IMR-90 (cell line): Measurements from ENCODE around the gene PNMA8A. TPM values are rescaled to one million over a fixed set of nuclear protein-coding genes. Genes with fewer than 3 reads are reported as not detected.

Experiments used
- ATAC-seq: fragments of 200-7000 bp; cut with Tn5 transposase; 2 replicates; pipeline ENCODE4 v1.9.1; 2020; ENCODE audit warnings: low read depth, mild to moderate bottlenecking, moderate library complexity
- BruUV-seq: library from RNA; stranded (reverse); fragments of 400-500 nt; replicated peaks from 2 replicates; lab custom pipeline; 2021; lab: Mats Ljungman, UMichigan
- CTCF ChIA-PET: fragments of 300-600 bp; formaldehyde crosslinking; extraction: SDS; loops from one replicate; lab custom pipeline; 2021; ENCODE audit warnings: antibody characterized with exemption; lab: Yijun Ruan, JAX
- POLR2A ChIA-PET: fragments of 300-600 bp; sonication (Branson Sonifier 250); formaldehyde crosslinking; loops from one replicate; lab custom pipeline; 2022; ENCODE audit warnings: antibody characterized with exemption; ENCODE audit not compliant: unreplicated experiment; lab: Charles Lee
- DNase-seq: peaks from one replicate; pipeline ENCODE4 v3.0.0; 2013
- H2AFZ ChIP-seq: replicated peaks from 2 replicates; pipeline ENCODE3; 2013; ENCODE audit warnings: low read length, mild to moderate bottlenecking; ENCODE audit not compliant: poor library complexity
- H2AK5ac ChIP-seq: 2 replicates; pipeline ENCODE4 v1.6.1; 2013; ENCODE audit warnings: low read depth, low read length, inconsistent platforms
- H2AK9ac ChIP-seq: replicated peaks from 2 replicates; pipeline ENCODE3; 2013; ENCODE audit warnings: mild to moderate bottlenecking, low read depth, low read length, moderate library complexity; ENCODE audit not compliant: poor library complexity
- H2BK120ac ChIP-seq: 2 replicates; pipeline ENCODE4 v1.6.1; 2013; ENCODE audit warnings: low read depth, low read length, inconsistent platforms
- H2BK15ac ChIP-seq: 3 replicates; pipeline ENCODE4 v1.6.1; 2013; ENCODE audit warnings: low read depth, low read length, inconsistent platforms
- H2BK20ac ChIP-seq: 2 replicates; pipeline ENCODE4 v1.6.1; 2013; ENCODE audit warnings: low read depth, mild to moderate bottlenecking, inconsistent platforms, low read length, moderate library complexity
- H2BK5ac ChIP-seq: 2 replicates; pipeline ENCODE4 v1.6.1; 2013; ENCODE audit warnings: mild to moderate bottlenecking, low read depth, low read length, inconsistent platforms; ENCODE audit not compliant: poor library complexity, severe bottlenecking
- H3K14ac ChIP-seq: replicated peaks from 2 replicates; pipeline ENCODE4 v1.6.1; 2013; ENCODE audit warnings: low read depth, low read length, inconsistent platforms
- H3K18ac ChIP-seq: 2 replicates; pipeline ENCODE4 v1.6.1; 2013; ENCODE audit warnings: low read depth, low read length, control low read depth
- H3K23ac ChIP-seq: 2 replicates; pipeline ENCODE4 v1.6.1; 2013; ENCODE audit warnings: low read depth, low read length, inconsistent platforms
- H3K27ac ChIP-seq: 2 replicates; pipeline ENCODE4 v1.5.1; 2013; ENCODE audit warnings: mild to moderate bottlenecking, control low read depth, low read length; ENCODE audit not compliant: insufficient read depth
- H3K27me3 ChIP-seq: 2 replicates; pipeline ENCODE4 v1.6.1; 2013; ENCODE audit warnings: low read length; ENCODE audit not compliant: control insufficient read depth, insufficient read depth
- H3K36me3 ChIP-seq: 2 replicates; pipeline ENCODE4 v1.6.1; 2013; ENCODE audit warnings: low read length, mixed read lengths; ENCODE audit not compliant: control insufficient read depth, insufficient read depth
- H3K4ac ChIP-seq: 2 replicates; pipeline ENCODE4 v1.6.1; 2013; ENCODE audit warnings: low read depth, low read length, inconsistent platforms
- H3K4me1 ChIP-seq: 2 replicates; pipeline ENCODE4 v1.6.1; 2013; ENCODE audit warnings: low read length, mixed read lengths; ENCODE audit not compliant: control insufficient read depth, insufficient read depth
- H3K4me2 ChIP-seq: 2 replicates; pipeline ENCODE4 v1.6.1; 2013; ENCODE audit warnings: low read depth, mild to moderate bottlenecking, control low read depth, low read length, moderate library complexity
- H3K4me3 ChIP-seq: 2 replicates; pipeline ENCODE4 v1.5.1; 2013; ENCODE audit warnings: low read depth, mild to moderate bottlenecking, control low read depth, low read length, moderate library complexity; ENCODE audit not compliant: insufficient read depth
- H3K56ac ChIP-seq: 2 replicates; pipeline ENCODE4 v1.6.1; 2013; ENCODE audit warnings: low read length, inconsistent platforms; ENCODE audit not compliant: insufficient read depth; ENCODE audit errors: extremely low read depth
- H3K79me1 ChIP-seq, 2 experiments: 2 replicates each; pipeline ENCODE4 v1.6.1; 2013; ENCODE audit warnings: low read length in 2 of 2, inconsistent platforms in 1 of 2, low read depth in 1 of 2
- H3K9ac ChIP-seq: 2 replicates; pipeline ENCODE4 v1.6.1; 2013; ENCODE audit warnings: low read depth, low read length, control low read depth
- H3K9me1 ChIP-seq: 2 replicates; pipeline ENCODE4 v1.6.1; 2013; ENCODE audit warnings: low read length, inconsistent platforms; ENCODE audit not compliant: insufficient read depth
- H3K9me3 ChIP-seq: 2 replicates; pipeline ENCODE4 v1.6.1; 2013; ENCODE audit warnings: low read length; ENCODE audit not compliant: control insufficient read depth, insufficient read depth
- H4K20me1 ChIP-seq: 2 replicates; pipeline ENCODE4 v1.6.1; 2013; ENCODE audit warnings: low read length, inconsistent platforms; ENCODE audit not compliant: insufficient read depth
- H4K5ac ChIP-seq: 2 replicates; pipeline ENCODE4 v1.6.1; 2013; ENCODE audit warnings: mild to moderate bottlenecking, low read depth, low read length, control low read depth
- H4K8ac ChIP-seq, 2 experiments: 2 replicates each; pipeline ENCODE4 v1.6.1; 2013; ENCODE audit warnings: low read depth in 2 of 2, low read length in 2 of 2, control low read depth in 1 of 2, inconsistent platforms in 1 of 2
- H4K91ac ChIP-seq: 2 replicates; pipeline ENCODE4 v1.6.1; 2013; ENCODE audit warnings: low read depth, low read length, inconsistent platforms; ENCODE audit not compliant: insufficient read depth
- BHLHE40 ChIP-seq: fragments of 150-350 bp; IDR thresholded peaks from 2 replicates; pipeline ENCODE4 v1.6.1; 2016; ENCODE audit warnings: mild to moderate bottlenecking, low read depth, low read length
- CEBPB ChIP-seq: IDR thresholded peaks from 2 replicates; pipeline ENCODE4 v1.6.1; 2012; ENCODE audit warnings: low read depth, low read length, improper control_type of control experiment
- CHD1 ChIP-seq: IDR thresholded peaks from 2 replicates; pipeline ENCODE4 v1.6.1; 2012; ENCODE audit warnings: low read depth, low read length, improper control_type of control experiment
- CTCF ChIP-seq: conservative IDR thresholded peaks from 2 replicates; pipeline ENCODE4 v1.5.1; 2012; ENCODE audit warnings: mild to moderate bottlenecking, low read depth, low read length, improper control_type of control experiment
- ELK1 ChIP-seq: fragments of 150-350 bp; IDR thresholded peaks from 2 replicates; pipeline ENCODE4 v1.6.1; 2016; ENCODE audit warnings: low read depth, mild to moderate bottlenecking, low read length, moderate library complexity, borderline replicate concordance
- FOS ChIP-seq: fragments of 150-350 bp; IDR thresholded peaks from 2 replicates; pipeline ENCODE4 v1.6.1; 2016; ENCODE audit warnings: low read depth, low read length
- MAFK ChIP-seq: IDR thresholded peaks from 2 replicates; pipeline ENCODE4 v1.6.1; 2012; ENCODE audit warnings: low read depth, low read length, improper control_type of control experiment
- MAZ ChIP-seq: IDR thresholded peaks from 2 replicates; pipeline ENCODE4 v1.6.1; 2012; ENCODE audit warnings: low read depth, mild to moderate bottlenecking, low read length, improper control_type of control experiment, moderate library complexity, borderline replicate concordance
- MXI1 ChIP-seq: IDR thresholded peaks from 2 replicates; pipeline ENCODE4 v1.6.1; 2012; ENCODE audit warnings: low read depth, mild to moderate bottlenecking, low read length, moderate library complexity, borderline replicate concordance
- NFE2L2 ChIP-seq: fragments of 150-350 bp; IDR thresholded peaks from 2 replicates; pipeline ENCODE4 v1.6.1; 2016; ENCODE audit warnings: low read depth, mild to moderate bottlenecking, low read length
- POLR2A ChIP-seq: IDR thresholded peaks from 2 replicates; pipeline ENCODE4 v1.6.1; 2012; ENCODE audit warnings: mild to moderate bottlenecking, low read depth, low read length
- RAD21 ChIP-seq: IDR thresholded peaks from 2 replicates; pipeline ENCODE4 v1.6.1; 2012; ENCODE audit warnings: low read length, improper control_type of control experiment
- RCOR1 ChIP-seq: IDR thresholded peaks from 2 replicates; pipeline ENCODE4 v1.6.1; 2012; ENCODE audit warnings: mild to moderate bottlenecking, low read length, improper control_type of control experiment; ENCODE audit not compliant: insufficient replicate concordance
- RFX5 ChIP-seq: IDR thresholded peaks from 2 replicates; pipeline ENCODE4 v1.8.0; 2012; ENCODE audit warnings: low read depth, mild to moderate bottlenecking, low read length, moderate library complexity
- SMC3 ChIP-seq: fragments of 150-350 bp; IDR thresholded peaks from 2 replicates; pipeline ENCODE4 v1.6.1; 2016; ENCODE audit warnings: low read depth, mild to moderate bottlenecking, antibody characterized with exemption, low read length, moderate library complexity
- USF2 ChIP-seq: fragments of 150-350 bp; IDR thresholded peaks from 2 replicates; pipeline ENCODE4 v1.6.1; 2017; ENCODE audit warnings: mild to moderate bottlenecking, antibody characterized with exemption, low read length, low read depth
- WGBS, 2 experiments: methylation state at CpG; one replicate each; pipeline versions ENCODE4 v1.1.5 to v1.1.7; 2013; ENCODE audit warnings: missing lambda C conversion rate in 2 of 2; ENCODE audit not compliant: insufficient read length in 1 of 2; ENCODE audit errors: extremely low coverage in 2 of 2; 5-methylcytosine and 5-hydroxymethylcytosine counted together
- dilution Hi-C: fragments of 300-500 bp; cut with HindIII; formaldehyde crosslinking; loops from one replicate; pipeline ENCODE4 v1.14.3; 2018; ENCODE audit warnings: low sequenced_read_pairs; ENCODE audit not compliant: unreplicated experiment
- in situ Hi-C: fragments of 300-500 bp; cut with MboI; formaldehyde crosslinking; loops from 3 replicates; pipeline ENCODE4 v1.14.3; 2019; ENCODE audit warnings: low sequenced_read_pairs, inconsistent platforms, mixed read lengths
- intact Hi-C: fragments of 100-400 bp; cut with micrococcal nuclease; formaldehyde crosslinking; loops from 2 replicates; pipeline ENCODE4 v1.10.0; 2022
- polyA plus RNA-seq, 3 experiments: library from polyadenylated mRNA; depleted of rRNA; stranded (reverse); fragments of >200 nt; gene quantifications; 2 replicates each; pipeline ENCODE4 v1.2.3, GENCODE V29; 2012; ENCODE audit warnings: low replicate concordance in 1 of 3
- total RNA-seq: library from RNA; depleted of rRNA; stranded (reverse); fragments of >200 nt; gene quantifications from 2 replicates; pipeline ENCODE4 v1.2.3, GENCODE V29; 2012

The PNMA8A gene
- total and polyA plus RNA-seq, 2 of the 4 experiments (the other 2 are of a cell fraction) = 0.77 to 0.90 TPM

- H3K4me2 ChIP-seq = no peak overlapping the region
- no peak for DNase-seq
- no peak overlapping the region for H3K27ac ChIP-seq
- no peak overlapping the region for H3K23ac ChIP-seq
- no peak for TF ChIP-seq BHLHE40
- no peak for TF ChIP-seq RCOR1
- no peak for TF ChIP-seq USF2
- TF ChIP-seq FOS = no peak
- TF ChIP-seq SMC3 = no peak
- TF ChIP-seq POLR2A = no peak
- TF ChIP-seq MXI1 = no peak
- TF ChIP-seq NFE2L2 = no peak
- TF ChIP-seq RAD21 = no peak
- TF ChIP-seq MAZ = no peak
- TF ChIP-seq RFX5 = no peak
- TF ChIP-seq CTCF = no peak
- TF ChIP-seq MAFK = no peak
- no peak for TF ChIP-seq CHD1
- no peak for TF ChIP-seq ELK1
- no peak for TF ChIP-seq CEBPB
- no peak overlapping the region for H3K56ac ChIP-seq
- no peak overlapping the region for H2BK120ac ChIP-seq
- in situ Hi-C loops (no loop called here), intact Hi-C loops (no loop called here), dilution Hi-C loops (no loop called here)
- no peak overlapping the region for H2AK5ac ChIP-seq
- no peak overlapping the region for H2BK5ac ChIP-seq
- no peak overlapping the region for H3K14ac ChIP-seq
- no peak overlapping the region for H3K9ac ChIP-seq
- no peaks in the 10 kb centered on the region for H3K36me3 ChIP-seq
- 60% methylated on average over 1 of the region's 6 CpGs; no CpG with 5 or more reads in 1 of the 2 experiments for WGBS, 2 experiments
- H3K4me3 ChIP-seq = no peak overlapping the region
- H2AFZ ChIP-seq = no peak overlapping the region
- H4K20me1 ChIP-seq = no peaks in the 10 kb centered on the region
- no peak overlapping the region for H4K8ac ChIP-seq
- no peak overlapping the region for H2BK20ac ChIP-seq
- no peak overlapping the region for H2AK9ac ChIP-seq
- H3K4ac ChIP-seq = no peak overlapping the region
- H3K27me3 ChIP-seq = peaks cover 18% of the 10 kb centered on the region
- POLR2A ChIA-PET = no interaction called here
- H3K9me3 ChIP-seq = peaks cover 6% of the 10 kb centered on the region
- no peak overlapping the region for H3K18ac ChIP-seq
- H4K5ac ChIP-seq = no peak overlapping the region
- BruUV-seq = no TSS peak
- H3K9me1 ChIP-seq = no peaks in the 10 kb centered on the region
- no peaks in the 10 kb centered on the region for H3K4me1 ChIP-seq
- H3K79me1 ChIP-seq = no peaks in the 10 kb centered on the region
- ATAC-seq = no peak
- H2BK15ac ChIP-seq = no peak overlapping the region
- H4K91ac ChIP-seq = no peak overlapping the region
- CTCF ChIA-PET = no interaction called here
These were observed 20.0 kb downstream of the PNMA8A start for GRCh38 chr19:46451352-46451751.
